Measurements from ENCODE around the gene NUP93. TPM values are rescaled to one million over a fixed set of nuclear protein-coding genes. Genes with fewer than 3 reads are reported as not detected.

NUP93 gene
- total and polyA plus RNA-seq, 2 of the 8 experiments (the other 6 are each of a cell fraction or from before 2014, with no cell fraction given) = 147 to 201 TPM

- Histone ChIP-seq H4K5ac (ENCODE audit: insufficient read length, low read depth, low read length) (no peak overlapping the region), H2BK5ac (ENCODE audit: low read depth, low read length) (no peak overlapping the region), H3K27me3 (replicated peaks in 1 of 4; ENCODE audit: control insufficient read depth in 3 of 4, extremely low read depth in 1 of 4, insufficient read depth in 3 of 4, low read length in 3 of 4) (no peaks in the 10 kb centered on the region), H2BK20ac (ENCODE audit: low read length) (no peak overlapping the region), H3K14ac (ENCODE audit: insufficient read length) (no peak overlapping the region), H3K79me1 (ENCODE audit: low read depth, low read length) (no peaks in the 10 kb centered on the region), H3K79me2 (ENCODE audit: control insufficient read depth in 1 of 2, insufficient read depth in 2 of 2, low read length in 2 of 2) (no peaks in the 10 kb centered on the region), H2AK5ac (ENCODE audit: low read depth, low read length) (no peak overlapping the region), H3K27ac (ENCODE audit: low read depth, low read length) (no peak overlapping the region), H4K91ac (replicated peaks; ENCODE audit: insufficient read length, low read length) (no peak overlapping the region), H3K36me3 (ENCODE audit: control insufficient read depth in 2 of 4, insufficient read depth in 4 of 4, low read length in 3 of 4) (no peaks in the 10 kb centered on the region), H3K9ac (replicated peaks in 1 of 4; ENCODE audit: extremely low read depth in 1 of 4, low read depth in 3 of 4, low read length in 3 of 4) (no peak overlapping the region), H3K23ac (ENCODE audit: insufficient read length) (no peak overlapping the region), H3K4me3 (ENCODE audit: extremely low read depth in 1 of 4, insufficient read depth in 2 of 4, low read depth in 3 of 4, low read length in 4 of 4) (no peak overlapping the region), H3K4me2 (ENCODE audit: insufficient read depth in 1 of 2, low read depth in 2 of 2, low read length in 2 of 2) (no peak overlapping the region), H3K56ac (replicated peaks; ENCODE audit: insufficient read length, low read depth, low read length) (no peak overlapping the region), H4K8ac (ENCODE audit: extremely low read depth, insufficient read depth, low read length) (no peak overlapping the region), H2BK15ac (ENCODE audit: low read length) (no peak overlapping the region), H2BK120ac (replicated peaks; ENCODE audit: low read depth, low read length) (no peak overlapping the region), H3K18ac (ENCODE audit: extremely low read depth, low read length) (no peak overlapping the region), H2BK12ac (ENCODE audit: low read depth, low read length) (no peak overlapping the region), H3K4me1 (replicated peaks in 1 of 4; ENCODE audit: control insufficient read depth in 3 of 4, insufficient read depth in 4 of 4, low read length in 3 of 4) (no peaks in the 10 kb centered on the region), H2AFZ (ENCODE audit: low read length) (no peak overlapping the region), H3K23me2 (ENCODE audit: low read depth, low read length) (no peaks in the 10 kb centered on the region), H3K9me3 (ENCODE audit: insufficient read depth in 2 of 2, low read depth in 1 of 2, low read length in 1 of 2) (no peaks in the 10 kb centered on the region), H3K4ac (replicated peaks; ENCODE audit: insufficient read length, low read depth, low read length) (no peak overlapping the region), H4K20me1 (replicated peaks in 1 of 2; ENCODE audit: control insufficient read depth in 1 of 2, insufficient read depth in 2 of 2, low read length in 2 of 2) (no peaks in the 10 kb centered on the region)
- no peak for TF ChIP-seq BCL11A (IDR thresholded peaks at IDR 0.05; ENCODE audit: low read depth in 2 of 2, low read length in 2 of 2)
- FAIRE-seq = no peak
- no peak for DNase-seq (ENCODE audit: low read depth in 1 of 2, low spot score in 2 of 2)
- CTCF ChIA-PET (ENCODE audit: partially characterized antibody) = interaction anchor here (1.1 to 3.3 kb wide), 7 partner anchors 10 to 42 kb away, joined by 3 to 8 read pairs (median 5); partner anchors contain the start of gene SLC12A3
- WGBS, 2 experiments (ENCODE audit: extremely low coverage in 1 of 2, insufficient coverage in 1 of 2, insufficient read length in 1 of 2, insufficient replicate concordance in 2 of 2, low coverage in 1 of 2, low lambda C conversion rate in 2 of 2, missing lambda C conversion rate in 1 of 2) = 96% methylated on average over 14 of the region's 14 CpGs; no CpG with 5 or more reads in 1 of the 2 experiments
- POLR2A ChIA-PET (ENCODE audit: partially characterized antibody) = interaction anchor here (2.2 to 5.5 kb wide), 2 partner anchors 38 to 40 kb away, joined by 4 to 18 read pairs; partner anchors contain the start of gene HERPUD1
These were observed 162.8 kb downstream of the NUP93 start for GRCh38 chr16:56892705-56893104.

All from H1 (cell line).